KBM-7 (cell line): ENCODE data around the gene FBXL15.

Experiments
- DNase-seq: peaks from one replicate; pipeline ENCODE4 v3.0.0-alpha.2; 2015
- in situ Hi-C: fragments of 300-500 bp; cut with MboI; formaldehyde crosslinking; loops from 2 replicates; pipeline ENCODE4 v1.14.3; 2020; ENCODE audit warnings: low sequenced_read_pairs, low pct_unique_long_range_greater_than_20kb, mixed read lengths

The FBXL15 gene

GRCh38 chr10:102397222-102398171 is 23.1 kb upstream of the FBXL15 start:
- DNase-seq, result no peak

GRCh38 chr10:102398172-102399020 is 22.2 kb upstream of the FBXL15 start:
- no peak for DNase-seq
- in situ Hi-C loops, result no loop called here

More at GRCh38 chr10:102397222-102398171, 23.1 kb upstream of the FBXL15 start:
- in situ Hi-C loops, result no loop called here

GRCh38 chr10:102399217-102400021 is 21.2 kb upstream of the FBXL15 start:
- DNase-seq, result peak; percentile 84
- in situ Hi-C loops, result no loop called here

GRCh38 chr10:102400076-102400475 is 20.6 kb upstream of the FBXL15 start:
- DNase-seq, result no peak
- in situ Hi-C loops, result no loop called here

GRCh38 chr10:102400598-102401341 is 19.9 kb upstream of the FBXL15 start:
- in situ Hi-C loops, result no loop called here

GRCh38 chr10:102401342-102401654 is 19.3 kb upstream of the FBXL15 start:
- DNase-seq, result no peak
- in situ Hi-C loops, result no loop called here

More at GRCh38 chr10:102400598-102401341, 19.9 kb upstream of the FBXL15 start:
- DNase-seq, result no peak

GRCh38 chr10:102401735-102402511 is 18.7 kb upstream of the FBXL15 start:
- in situ Hi-C loops, result no loop called here
- no peak for DNase-seq

GRCh38 chr10:102402512-102402896 is 18.1 kb upstream of the FBXL15 start:
- in situ Hi-C loops, result no loop called here
- no peak for DNase-seq

GRCh38 chr10:102403115-102403514 is 17.5 kb upstream of the FBXL15 start:
- DNase-seq, result no peak
- in situ Hi-C loops, result no loop called here

GRCh38 chr10:102404361-102405107 is 16.1 kb upstream of the FBXL15 start:
- no peak for DNase-seq
- in situ Hi-C loops, result no loop called here

GRCh38 chr10:102405108-102405571 is 15.5 kb upstream of the FBXL15 start:
- in situ Hi-C loops, result no loop called here
- DNase-seq, result no peak

- DNase-seq, result no peak
- in situ Hi-C loops, result no loop called here
Observed at GRCh38 chr10:102405632-102406031, 15.0 kb upstream of the FBXL15 start.

GRCh38 chr10:102406815-102407214 is 13.8 kb upstream of the FBXL15 start:
- in situ Hi-C loops, result no loop called here
- DNase-seq, result no peak

GRCh38 chr10:102407425-102408130 is 13.1 kb upstream of the FBXL15 start:
- in situ Hi-C loops, result no loop called here
- DNase-seq, result no peak

GRCh38 chr10:102408131-102408727 is 12.4 kb upstream of the FBXL15 start:
- in situ Hi-C loops, result no loop called here
- DNase-seq, result no peak
